ENCODE results near the gene PDE4D. TPM values are rescaled to one million over a fixed set of nuclear protein-coding genes. Genes with fewer than 3 reads are reported as not detected.

PDE4D gene
- total RNA-seq, 1 donor, result 12.7 TPM

DNA sequence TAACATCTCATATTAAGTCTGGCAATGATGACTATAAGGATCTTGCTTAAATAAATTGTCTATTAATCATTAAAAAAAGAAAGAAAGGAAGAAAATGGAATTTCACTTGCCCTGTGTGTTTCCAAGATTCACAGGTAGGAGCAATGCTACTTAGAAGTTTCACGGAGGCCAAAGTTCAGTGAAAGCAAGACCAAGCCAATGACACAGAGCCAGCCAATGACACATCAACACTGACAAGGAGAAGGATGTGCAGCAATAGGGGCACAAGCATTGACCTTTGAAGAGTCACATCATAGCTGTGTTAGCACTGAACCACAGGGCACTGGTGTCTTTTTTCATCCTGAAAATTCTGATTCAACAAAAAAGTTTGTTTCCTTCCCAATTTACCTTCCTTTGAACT, 364.3 kb downstream of the PDE4D start:
- TF ChIP-seq, protein P1, sequence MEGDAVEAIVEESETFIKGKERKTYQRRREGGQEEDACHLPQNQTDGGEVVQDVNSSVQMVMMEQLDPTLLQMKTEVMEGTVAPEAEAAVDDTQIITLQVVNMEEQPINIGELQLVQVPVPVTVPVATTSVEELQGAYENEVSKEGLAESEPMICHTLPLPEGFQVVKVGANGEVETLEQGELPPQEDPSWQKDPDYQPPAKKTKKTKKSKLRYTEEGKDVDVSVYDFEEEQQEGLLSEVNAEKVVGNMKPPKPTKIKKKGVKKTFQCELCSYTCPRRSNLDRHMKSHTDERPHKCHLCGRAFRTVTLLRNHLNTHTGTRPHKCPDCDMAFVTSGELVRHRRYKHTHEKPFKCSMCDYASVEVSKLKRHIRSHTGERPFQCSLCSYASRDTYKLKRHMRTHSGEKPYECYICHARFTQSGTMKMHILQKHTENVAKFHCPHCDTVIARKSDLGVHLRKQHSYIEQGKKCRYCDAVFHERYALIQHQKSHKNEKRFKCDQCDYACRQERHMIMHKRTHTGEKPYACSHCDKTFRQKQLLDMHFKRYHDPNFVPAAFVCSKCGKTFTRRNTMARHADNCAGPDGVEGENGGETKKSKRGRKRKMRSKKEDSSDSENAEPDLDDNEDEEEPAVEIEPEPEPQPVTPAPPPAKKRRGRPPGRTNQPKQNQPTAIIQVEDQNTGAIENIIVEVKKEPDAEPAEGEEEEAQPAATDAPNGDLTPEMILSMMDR (IDR thresholded peaks at IDR 0.05; ENCODE audit: insufficient read depth, low read length), result no peak
- H3K4me3 ChIP-seq (ENCODE audit: low read depth, low read length), result no peak overlapping the region
- DNase-seq (ENCODE audit: low read depth), result no peak

DNA sequence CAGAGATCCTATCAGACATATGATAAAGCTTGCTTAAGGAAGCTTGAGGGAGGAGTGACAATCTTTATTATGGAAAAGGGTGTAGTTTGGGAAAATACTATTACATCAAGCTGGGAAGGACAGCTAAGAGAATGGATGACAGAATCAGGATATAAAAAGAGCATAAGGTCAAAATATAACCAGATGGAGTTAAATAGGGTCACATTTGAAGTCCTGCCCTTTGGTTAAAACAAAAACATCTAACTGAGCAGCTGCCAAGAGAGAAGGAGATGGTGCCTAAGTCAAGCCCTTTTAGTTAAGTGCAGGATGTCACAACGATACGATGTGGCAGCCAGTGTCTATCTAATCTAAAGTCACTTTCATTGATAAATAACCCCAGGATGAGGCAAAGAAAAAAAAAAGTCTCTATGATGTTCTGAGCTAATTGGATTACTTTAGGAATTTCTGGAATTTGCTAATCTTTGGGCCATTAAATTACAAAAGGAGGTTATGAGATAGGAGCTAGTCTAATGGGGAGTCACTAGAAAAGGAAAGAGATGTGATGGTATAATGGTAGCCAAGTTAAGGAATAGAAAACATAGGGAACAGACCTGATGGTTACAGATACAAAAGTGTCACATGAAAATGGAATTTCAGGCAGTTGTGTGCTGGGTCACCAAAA, 365.2 kb downstream of the PDE4D start:
- DNase-seq (ENCODE audit: low read depth), result no peak
- H3K4me3 ChIP-seq (ENCODE audit: low read depth, low read length), result no peak overlapping the region
- TF ChIP-seq, protein P1 (IDR thresholded peaks at IDR 0.05; ENCODE audit: insufficient read depth, low read length), result no peak

DNA sequence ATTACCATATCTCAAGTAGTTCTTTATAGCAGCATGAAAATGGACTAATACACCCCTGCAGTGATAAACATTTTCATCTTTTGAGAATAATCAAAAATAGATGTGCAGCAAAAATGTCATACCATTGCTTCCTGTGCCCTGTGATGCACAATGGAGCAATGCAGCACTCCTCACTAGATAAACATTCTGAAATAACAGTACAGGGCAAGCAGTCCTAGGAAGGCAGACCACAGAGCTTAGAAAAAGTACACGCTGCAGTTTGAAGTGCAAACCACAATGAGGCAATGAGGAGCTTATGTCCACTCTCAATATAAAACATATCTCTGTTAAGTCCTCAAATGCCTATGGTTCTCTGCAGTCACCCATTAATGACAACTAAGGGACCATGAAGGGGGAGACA, 367.6 kb downstream of the PDE4D start:
- no peak for DNase-seq (ENCODE audit: low read depth)
- TF ChIP-seq, protein P1 (IDR thresholded peaks at IDR 0.05; ENCODE audit: insufficient read depth, low read length), result no peak
- H3K4me3 ChIP-seq (ENCODE audit: low read depth, low read length), result no peak overlapping the region

DNA sequence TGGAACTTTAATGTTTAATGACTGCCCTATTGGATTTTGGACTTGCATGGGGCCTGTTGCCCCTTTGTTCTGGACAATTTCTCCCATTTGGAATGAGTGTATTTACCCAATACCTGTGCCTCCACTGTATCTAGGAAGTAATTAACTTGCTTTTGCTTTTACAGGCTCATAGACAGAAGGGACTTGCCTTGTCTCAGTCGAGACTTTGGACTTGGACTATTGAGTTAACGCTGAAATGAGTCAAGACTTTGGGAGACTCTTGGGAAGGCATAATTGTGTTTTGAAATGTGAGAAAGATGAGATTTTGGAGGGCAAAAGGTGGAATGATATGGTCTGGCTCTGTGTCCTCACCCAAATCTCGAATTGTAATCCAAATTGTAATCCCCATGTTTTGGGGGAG, 368.2 kb downstream of the PDE4D start:
- no peak for DNase-seq (ENCODE audit: low read depth)
- no peak overlapping the region for H3K4me3 ChIP-seq (ENCODE audit: low read depth, low read length)
- TF ChIP-seq, protein P1 (IDR thresholded peaks at IDR 0.05; ENCODE audit: insufficient read depth, low read length), result no peak

DNA sequence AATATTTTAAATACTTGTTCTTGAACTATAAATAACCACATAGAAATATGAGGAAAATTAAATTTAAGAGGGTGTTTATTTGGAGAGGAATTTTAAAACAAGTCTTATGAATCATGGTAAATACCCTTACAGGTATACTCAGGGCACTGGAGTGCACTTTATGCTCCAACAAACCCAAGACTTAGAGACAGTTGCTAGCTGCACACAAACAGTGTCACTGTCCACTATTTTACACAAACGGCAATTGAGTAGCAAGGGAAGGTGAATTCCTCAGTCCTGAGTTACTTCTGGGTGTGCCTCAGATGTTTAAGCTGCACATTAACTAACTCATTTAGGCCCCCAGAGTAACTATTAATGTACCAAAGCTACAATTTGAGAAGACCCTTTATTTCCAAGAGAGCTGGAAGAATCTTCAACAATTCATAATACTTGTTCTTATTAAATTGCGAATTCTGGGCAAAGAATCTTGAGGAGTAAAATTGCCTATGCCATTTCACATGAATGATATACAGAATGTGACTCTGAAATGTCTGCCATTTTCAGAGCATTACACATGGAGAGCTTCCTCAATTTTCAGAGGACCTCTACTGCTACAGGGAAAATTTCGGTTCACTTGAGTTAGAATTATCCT, 371.2 kb downstream of the PDE4D start:
- no peak overlapping the region for H3K4me3 ChIP-seq (ENCODE audit: low read depth, low read length)
- DNase-seq (ENCODE audit: low read depth), result no peak
- TF ChIP-seq, protein P1 (IDR thresholded peaks at IDR 0.05; ENCODE audit: insufficient read depth, low read length), result no peak

DNA sequence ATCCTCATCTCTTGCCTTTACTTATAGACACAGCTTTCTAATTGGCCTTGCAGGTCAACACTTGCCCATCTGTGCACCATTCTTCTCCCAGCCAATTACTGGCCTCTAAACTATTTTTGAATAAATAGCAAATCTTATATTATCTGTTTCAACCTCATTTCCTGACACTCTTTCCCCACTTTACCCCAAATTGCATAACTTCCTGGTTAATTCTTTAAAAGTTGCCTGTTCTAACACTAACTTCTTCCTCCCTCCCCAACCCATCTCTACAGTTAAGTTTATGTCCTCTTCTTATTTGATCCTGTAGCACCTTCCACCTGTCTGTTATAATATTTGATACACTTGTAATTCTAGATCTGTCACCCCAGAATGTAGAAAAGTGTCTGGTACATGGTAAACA, 372.1 kb downstream of the PDE4D start:
- TF ChIP-seq, protein P1 (IDR thresholded peaks at IDR 0.05; ENCODE audit: insufficient read depth, low read length), result no peak
- DNase-seq (ENCODE audit: low read depth), result no peak
- no peak overlapping the region for H3K4me3 ChIP-seq (ENCODE audit: low read depth, low read length)

Measured in fibroblast of the aortic adventitia (primary cell).